ENCODE results near the gene ADCY1. TPM values are rescaled to one million over a fixed set of nuclear protein-coding genes. Genes with fewer than 3 reads are reported as not detected.

The ADCY1 gene
- total RNA-seq, 1 donor from 2014 or later, result 4.7 TPM

GRCh38 chr7:45582136-45582749 is 8.1 kb downstream of the ADCY1 start:
- H3K36me3 Mint-ChIP-seq, result no peaks in the 10 kb centered on the region
- no peak overlapping the region for H3K27ac Mint-ChIP-seq
- H3K9me3 Mint-ChIP-seq, result no peaks in the 10 kb centered on the region
- peaks cover 14% of the 10 kb centered on the region for H3K27me3 Mint-ChIP-seq (ENCODE audit: low read depth)
- DNase-seq (ENCODE audit: low spot score in 2 of 2, unreplicated experiment in 2 of 2), result no peak
- H3K4me3 Mint-ChIP-seq, result no peak overlapping the region
- H3K4me1 Mint-ChIP-seq, result peaks cover 8% of the 10 kb centered on the region
- no peak for TF ChIP-seq CTCF (IDR thresholded peaks at IDR 0.05; ENCODE audit: unreplicated experiment)

- Mint-ChIP-seq H3K27me3 (ENCODE audit: low read depth) (peaks cover 8% of the 10 kb centered on the region), H3K36me3 (no peaks in the 10 kb centered on the region), H3K9me3 (no peaks in the 10 kb centered on the region), H3K4me1 (peaks cover 8% of the 10 kb centered on the region), H3K4me3 (no peak overlapping the region), H3K27ac (no peak overlapping the region)
- no peak for TF ChIP-seq CTCF (IDR thresholded peaks at IDR 0.05; ENCODE audit: unreplicated experiment)
- no peak for DNase-seq (ENCODE audit: low spot score in 2 of 2, unreplicated experiment in 2 of 2)
Observed at GRCh38 chr7:45582868-45583277, 8.7 kb downstream of the ADCY1 start.

GRCh38 chr7:45583296-45583695 is 9.1 kb downstream of the ADCY1 start:
- no peak for DNase-seq (ENCODE audit: low spot score in 2 of 2, unreplicated experiment in 2 of 2)
- peaks cover 4% of the 10 kb centered on the region for H3K27me3 Mint-ChIP-seq (ENCODE audit: low read depth)
- no peak for TF ChIP-seq CTCF (IDR thresholded peaks at IDR 0.05; ENCODE audit: unreplicated experiment)
- H3K4me3 Mint-ChIP-seq, result no peak overlapping the region
- H3K9me3 Mint-ChIP-seq, result no peaks in the 10 kb centered on the region
- no peak overlapping the region for H3K27ac Mint-ChIP-seq
- H3K4me1 Mint-ChIP-seq, result peaks cover 8% of the 10 kb centered on the region
- no peaks in the 10 kb centered on the region for H3K36me3 Mint-ChIP-seq

- no peak overlapping the region for H3K4me3 Mint-ChIP-seq
- no peak for TF ChIP-seq CTCF (IDR thresholded peaks at IDR 0.05; ENCODE audit: unreplicated experiment)
- peaks cover 5% of the 10 kb centered on the region for H3K4me1 Mint-ChIP-seq
- no peaks in the 10 kb centered on the region for H3K27me3 Mint-ChIP-seq (ENCODE audit: low read depth)
- H3K27ac Mint-ChIP-seq, result no peak overlapping the region
- H3K9me3 Mint-ChIP-seq, result no peaks in the 10 kb centered on the region
- H3K36me3 Mint-ChIP-seq, result no peaks in the 10 kb centered on the region
- DNase-seq (ENCODE audit: low spot score in 2 of 2, unreplicated experiment in 2 of 2), result no peak
Observed at GRCh38 chr7:45584261-45585210, 10.4 kb downstream of the ADCY1 start.

- Mint-ChIP-seq H3K27ac (no peak overlapping the region), H3K9me3 (no peaks in the 10 kb centered on the region), H3K4me1 (peaks cover 4% of the 10 kb centered on the region), H3K36me3 (no peaks in the 10 kb centered on the region), H3K27me3 (ENCODE audit: low read depth) (no peaks in the 10 kb centered on the region), H3K4me3 (no peak overlapping the region)
- no peak for DNase-seq (ENCODE audit: low spot score in 2 of 2, unreplicated experiment in 2 of 2)
- TF ChIP-seq CTCF (IDR thresholded peaks at IDR 0.05; ENCODE audit: unreplicated experiment), result no peak
Observed at GRCh38 chr7:45585628-45586027, 11.5 kb downstream of the ADCY1 start.
